NCI-H187 treated with DMSO at 0.1 percent for 48 hours (cell line): ENCODE measurements around the gene RCE1.

Source experiments
- DNase-seq: peaks from one replicate; lab custom pipeline; 2025; lab: John Stamatoyannopoulos, UW

The RCE1 gene

DNA sequence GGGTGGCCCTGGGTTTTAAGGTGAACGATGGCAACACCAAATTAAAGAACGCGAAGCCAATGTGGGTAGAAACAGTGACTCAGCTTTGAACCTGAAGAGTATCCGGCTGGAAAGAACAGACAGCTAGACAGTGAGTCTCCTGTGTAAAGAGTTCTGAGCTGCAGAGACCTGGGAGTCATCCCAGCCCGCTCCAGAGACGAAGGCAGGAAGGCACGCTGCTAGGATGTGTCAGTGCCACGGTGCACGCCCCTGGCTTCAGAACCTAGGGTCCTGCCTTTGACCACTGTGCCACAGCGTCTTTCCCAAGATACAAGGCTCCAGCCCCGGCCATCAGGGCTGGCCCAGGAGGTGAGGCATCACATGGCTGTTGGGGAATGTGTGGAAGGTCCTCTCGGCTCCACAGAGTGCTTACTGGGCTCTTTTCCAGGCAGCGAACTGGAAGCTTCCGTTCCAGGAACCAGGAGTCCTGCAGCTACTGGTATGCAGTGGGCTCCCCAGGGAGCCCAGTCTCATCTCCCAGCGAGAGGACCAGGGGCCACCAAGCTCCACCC is 43.5 kb downstream of the RCE1 start:
- DNase-seq, result no peak

GRCh38 chr11:66887526-66887925 is 44.3 kb downstream of the RCE1 start:
- no peak for DNase-seq

DNA sequence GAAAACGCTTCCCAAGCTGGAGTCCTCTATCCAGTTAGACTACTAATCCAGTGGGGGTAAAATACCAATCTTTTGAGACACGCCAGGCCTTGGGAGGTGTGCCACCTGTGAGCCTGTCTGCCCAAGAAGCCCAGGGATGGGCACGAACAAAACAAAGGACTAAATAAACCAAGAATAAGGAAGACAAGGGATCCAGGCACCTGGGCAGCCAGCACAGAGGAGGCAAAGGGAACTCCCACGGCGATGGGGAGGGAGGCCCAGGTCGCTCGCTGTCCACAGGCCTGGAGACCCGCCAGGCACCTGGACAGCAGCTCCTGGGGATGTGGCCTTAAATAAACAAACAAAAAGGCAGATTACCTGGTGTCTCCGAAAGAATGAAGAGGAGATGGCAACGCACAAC is 45.0 kb downstream of the RCE1 start:
- DNase-seq, result no peak

GRCh38 chr11:66889960-66890359 is 46.7 kb downstream of the RCE1 start:
- DNase-seq, result no peak

- DNase-seq, result no peak
Observed at GRCh38 chr11:66891851-66892660, 48.8 kb downstream of the RCE1 start.

DNA sequence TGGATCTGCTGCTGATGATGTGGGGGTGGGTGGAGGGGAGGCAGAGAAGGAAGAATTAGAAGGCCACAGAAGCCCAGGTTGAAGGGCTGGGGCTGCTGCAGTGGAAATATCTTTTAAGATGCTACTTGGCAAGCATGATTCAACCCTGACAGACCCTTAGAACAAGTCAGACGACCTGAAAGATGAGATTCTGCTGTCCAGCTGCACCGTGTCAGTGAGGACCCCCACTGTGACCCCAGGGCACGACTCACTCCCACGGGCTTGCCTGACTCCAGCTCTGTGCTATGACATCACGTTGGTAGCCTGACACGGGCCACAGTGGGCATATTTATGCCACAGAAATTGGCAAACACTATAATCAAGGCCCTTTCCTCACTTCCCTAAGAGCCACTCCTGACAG is 49.7 kb downstream of the RCE1 start:
- DNase-seq, result no peak

DNA sequence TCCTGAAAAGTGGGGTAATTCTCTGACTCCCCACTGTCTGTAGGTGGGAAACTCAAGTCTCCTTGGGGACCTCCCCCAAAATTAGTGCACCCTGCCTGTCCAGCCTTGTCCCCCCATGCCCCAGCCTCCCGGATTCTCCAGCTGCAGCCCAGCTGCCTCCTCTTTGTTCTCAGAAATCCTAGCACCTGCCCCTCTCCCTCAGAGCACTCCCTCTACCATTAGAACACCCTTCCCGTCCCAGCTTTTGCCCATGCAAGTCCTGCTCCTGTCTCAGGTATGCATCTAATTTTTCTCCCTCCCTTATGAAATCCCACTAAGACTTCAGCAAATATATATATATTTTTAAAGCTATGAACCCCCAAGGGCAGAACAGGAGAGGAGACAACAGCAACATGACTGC is 50.9 kb downstream of the RCE1 start:
- DNase-seq, result no peak
